Gastroesophageal sphincter (tissue), 4 donors: ENCODE results near the gene NHEJ1. TPM values are rescaled to one million over a fixed set of nuclear protein-coding genes. Genes with fewer than 3 reads are reported as not detected.

Source experiments
- ATAC-seq: fragments of 150-250 bp; one replicate; pipeline ENCODE4 v1.9.1; 2016; ENCODE audit warnings: mild to moderate bottlenecking, moderate library complexity
- H3K27ac ChIP-seq, 4 donors: fragments of 200-600 bp; sonication (generic) in 3 of 4; 1 replicate in 3 of 4; 2 replicates in 1 of 4; pipeline ENCODE4 v1.5.1; 2016 to 2019
- H3K27me3 ChIP-seq: fragments of 200-600 bp; sonication (generic); one replicate; pipeline ENCODE4 v1.5.1; 2019
- H3K36me3 ChIP-seq, 2 donors: fragments of 200-600 bp; sonication (generic); one replicate each; pipeline ENCODE4 v1.5.1; 2019; ENCODE audit warnings: control low read depth in 1 of 2
- H3K4me1 ChIP-seq, 3 donors: fragments of 200-600 bp; sonication (generic); 1 replicate in 2 of 3; 2 replicates in 1 of 3; pipeline ENCODE4 v1.5.1; 2016 to 2019; ENCODE audit warnings: control low read depth in 2 of 3
- H3K4me3 ChIP-seq, 2 donors: fragments of 200-600 bp; sonication (generic); one replicate each; pipeline ENCODE4 v1.5.1; 2019; ENCODE audit warnings: mild to moderate bottlenecking in 1 of 2, moderate library complexity in 1 of 2
- H3K9me3 ChIP-seq, 3 donors: fragments of 200-600 bp; sonication (generic); one replicate each; pipeline ENCODE4 v1.5.1; 2017 to 2019; ENCODE audit warnings: control low read depth in 2 of 3
- CTCF ChIP-seq, 4 experiments: fragments of 200-600 bp in 2 of 4; fragments of 450-650 bp in 2 of 4; sonication (generic) in 1 of 4; IDR thresholded peaks; one replicate each; pipeline ENCODE4 v1.5.1; 2017 to 2019; ENCODE audit warnings: antibody characterized with exemption in 4 of 4, mild to moderate bottlenecking in 2 of 4, moderate library complexity in 2 of 4
- EP300 ChIP-seq: sonication (generic); formaldehyde crosslinking; IDR thresholded peaks from one replicate; pipeline ENCODE4 v1.6.1; 2017; ENCODE audit warnings: antibody characterized with exemption, mild to moderate bottlenecking
- POLR2A ChIP-seq, 2 donors: fragments of 450-650 bp; IDR thresholded peaks; one replicate each; pipeline ENCODE4 v1.6.1; 2017; ENCODE audit warnings: antibody characterized with exemption in 2 of 2, mild to moderate bottlenecking in 2 of 2, moderate library complexity in 1 of 2
- POLR2AphosphoS5 ChIP-seq: sonication (generic); formaldehyde crosslinking; IDR thresholded peaks from one replicate; pipeline ENCODE4 v1.6.1; 2017; ENCODE audit warnings: antibody characterized with exemption
- WGBS, 2 donors: methylation state at CpG; one replicate each; pipeline ENCODE4 v1.1.5; 2018; ENCODE audit warnings: low coverage in 1 of 2; 5-methylcytosine and 5-hydroxymethylcytosine counted together
- total RNA-seq, 4 donors: library from RNA; depleted of rRNA; stranded (reverse); fragments of >200 nt; gene quantifications; one replicate each; pipeline ENCODE4 v1.1.0, GENCODE V29; 2016

Gene NHEJ1
- total RNA-seq, 4 donors from 2014 or later, result 12.8 to 25.5 (median 17.4) TPM

GRCh38 chr2:219090436-219091299 is 69.9 kb downstream of the NHEJ1 start:
- H3K27ac ChIP-seq, result no peak overlapping the region
- H3K4me3 ChIP-seq, result no peak overlapping the region
- no peak for ATAC-seq
- WGBS, 2 donors, result 60 to 82% methylated on average over 4 of the region's 4 CpGs
- H3K27me3 ChIP-seq, result no peaks in the 10 kb centered on the region
- peaks cover 0 to 15% of the 10 kb centered on the region in 2 donors for H3K36me3 ChIP-seq
- no peaks in the 10 kb centered on the region for H3K4me1 ChIP-seq
- no peak for TF ChIP-seq POLR2A (IDR thresholded peaks at IDR 0.05)
- TF ChIP-seq POLR2AphosphoS5, result no peak
- TF ChIP-seq CTCF (IDR thresholded peaks at IDR 0.05), result no peak
- TF ChIP-seq EP300, result no peak
- no peaks in the 10 kb centered on the region for H3K9me3 ChIP-seq

- Histone ChIP-seq H3K36me3 (peaks cover 0 to 10% of the 10 kb centered on the region in 2 donors), H3K4me3 (no peak overlapping the region), H3K27ac (no peak overlapping the region), H3K27me3 (no peaks in the 10 kb centered on the region), H3K4me1 (no peaks in the 10 kb centered on the region), H3K9me3 (no peaks in the 10 kb centered on the region)
- 96 to 98% methylated on average over 4 of the region's 4 CpGs for WGBS, 2 donors
- no peak for ATAC-seq
- TF ChIP-seq CTCF (IDR thresholded peaks at IDR 0.05) (no peak), POLR2AphosphoS5 (no peak)
Observed at GRCh38 chr2:219089330-219089729, 71.3 kb downstream of the NHEJ1 start.

GRCh38 chr2:219087848-219088247 is 72.8 kb downstream of the NHEJ1 start:
- Histone ChIP-seq H3K4me3 (no peak overlapping the region), H3K4me1 (no peaks in the 10 kb centered on the region), H3K9me3 (no peaks in the 10 kb centered on the region), H3K27me3 (no peaks in the 10 kb centered on the region), H3K36me3 (peaks cover 0 to 3% of the 10 kb centered on the region in 2 donors), H3K27ac (no peak overlapping the region)
- no peak for ATAC-seq
- WGBS, 2 donors, result 88% methylated on average over 1 of the region's 1 CpG; no CpG with 5 or more reads in 1 of the 2 donors
- TF ChIP-seq EP300 (no peak), POLR2A (IDR thresholded peaks at IDR 0.05) (no peak), CTCF (IDR thresholded peaks at IDR 0.05) (no peak), POLR2AphosphoS5 (no peak)

- WGBS, 2 donors, result 80 to 87% methylated on average over 1 to 5 of the region's 5 CpGs
- no peak for TF ChIP-seq POLR2A (IDR thresholded peaks at IDR 0.05)
- no peak for TF ChIP-seq POLR2AphosphoS5
- no peak for TF ChIP-seq EP300
- TF ChIP-seq CTCF (IDR thresholded peaks at IDR 0.05), result no peak
- Histone ChIP-seq H3K27me3 (no peaks in the 10 kb centered on the region), H3K9me3 (no peaks in the 10 kb centered on the region), H3K27ac (no peak overlapping the region), H3K4me1 (peaks cover 0 to 2% (median 0%) of the 10 kb centered on the region in 3 donors), H3K36me3 (no peaks in the 10 kb centered on the region), H3K4me3 (no peak overlapping the region)
- ATAC-seq, result no peak
Observed at GRCh38 chr2:219087361-219087760, 73.3 kb downstream of the NHEJ1 start.

- Histone ChIP-seq H3K36me3 (no peaks in the 10 kb centered on the region), H3K9me3 (no peaks in the 10 kb centered on the region), H3K4me3 (no peak overlapping the region), H3K27ac (no peak overlapping the region), H3K27me3 (no peaks in the 10 kb centered on the region), H3K4me1 (peaks cover 0 to 2% (median 0%) of the 10 kb centered on the region in 3 donors)
- ATAC-seq, result no peak
- no peak for TF ChIP-seq POLR2AphosphoS5
- no peak for TF ChIP-seq CTCF (IDR thresholded peaks at IDR 0.05)
- TF ChIP-seq EP300, result no peak
- no peak for TF ChIP-seq POLR2A (IDR thresholded peaks at IDR 0.05)
Observed at GRCh38 chr2:219086196-219086595, 74.4 kb downstream of the NHEJ1 start.
